Coronary artery (tissue), 2 donors: ENCODE measurements around the gene ZFP36.
A peak's percentile ranks its signal among the peaks of the same experiment; 100 is the strongest.

ENCODE experiments used
- DNase-seq: peaks from one replicate; pipeline ENCODE4 v3.0.0-alpha.2; 2017; ENCODE audit warnings: low spot score
- H3K27ac ChIP-seq, 2 donors: fragments of 200-600 bp; sonication (generic); one replicate each; pipeline ENCODE4 v1.5.1; 2016 to 2019
- H3K4me3 ChIP-seq: fragments of 200-600 bp; sonication (generic); 2 replicates; pipeline ENCODE4 v1.5.1; 2016; ENCODE audit warnings: mild to moderate bottlenecking, moderate library complexity
- CTCF ChIP-seq: fragments of 200-600 bp; sonication (generic); IDR thresholded peaks from one replicate; pipeline ENCODE4 v1.5.1; 2019; ENCODE audit warnings: antibody characterized with exemption

Gene ZFP36

GRCh38 chr19:39379865-39380396 lies 26.7 kb upstream of the ZFP36 start:
- no peak for TF ChIP-seq CTCF
- no peak overlapping the region for H3K4me3 ChIP-seq
- no peak for DNase-seq
- H3K27ac ChIP-seq: peak overlapping the region in 1 of 2 donors; percentile 68

GRCh38 chr19:39380521-39381502 lies 25.8 kb upstream of the ZFP36 start:
- TF ChIP-seq CTCF: no peak
- DNase-seq: no peak
- H3K27ac ChIP-seq: peak overlapping the region in 1 of 2 donors; percentile 68

GRCh38 chr19:39381910-39382611 lies 24.6 kb upstream of the ZFP36 start:
- no peak for TF ChIP-seq CTCF
- Histone ChIP-seq H3K27ac (no peak overlapping the region), H3K4me3 (no peak overlapping the region)
- no peak for DNase-seq

More at GRCh38 chr19:39380521-39381502, 25.8 kb upstream of the ZFP36 start:
- H3K4me3 ChIP-seq: no peak overlapping the region

- H3K4me3 ChIP-seq: no peak overlapping the region
- TF ChIP-seq CTCF: no peak
- no peak overlapping the region for H3K27ac ChIP-seq
- no peak for DNase-seq
Measured at GRCh38 chr19:39382991-39383828, 23.4 kb upstream of the ZFP36 start.

- no peak for TF ChIP-seq CTCF
- H3K4me3 ChIP-seq: no peak overlapping the region
- H3K27ac ChIP-seq: peak overlapping the region in 1 of 2 donors; percentile 15
- DNase-seq: no peak
Measured at GRCh38 chr19:39384839-39385568, 21.6 kb upstream of the ZFP36 start.
